ENCODE data around the gene SAMD10. TPM values are rescaled to one million over a fixed set of nuclear protein-coding genes. Genes with fewer than 3 reads are reported as not detected.

SAMD10 gene
- total and polyA plus RNA-seq, 2 experiments from 2014 or later, result 20.3 to 36.5 TPM

DNA sequence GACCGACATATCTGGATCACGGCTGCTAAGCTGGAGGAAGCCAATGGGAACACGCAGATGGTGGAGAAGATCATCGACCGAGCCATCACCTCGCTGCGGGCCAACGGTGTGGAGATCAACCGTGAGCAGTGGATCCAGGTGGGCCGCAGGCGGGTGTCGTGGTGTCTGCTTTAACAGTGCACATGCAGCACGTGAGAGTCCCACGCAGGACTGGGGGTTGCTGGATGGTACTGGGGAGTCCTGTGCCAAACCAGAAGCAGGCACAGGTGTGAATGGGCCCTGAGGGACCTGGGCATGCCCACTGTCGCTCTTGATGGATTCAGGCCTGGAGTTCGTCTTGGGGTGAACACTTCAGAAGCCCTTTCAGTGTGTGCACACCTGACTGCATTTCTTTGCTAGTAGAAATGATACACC, 31.9 kb upstream of the SAMD10 start:
- Histone ChIP-seq H3K27me3 (no peaks in the 10 kb centered on the region), H3K9me3 (ENCODE audit: low read depth) (no peaks in the 10 kb centered on the region), H3K4me3 (no peak overlapping the region), H3K27ac (no peak overlapping the region), H3K4me1 (ENCODE audit: low read depth) (no peaks in the 10 kb centered on the region), H3K36me3 (peaks cover 31% of the 10 kb centered on the region)
- no peak for TF ChIP-seq CTCF (IDR thresholded peaks at IDR 0.05; ENCODE audit: low read depth, low read length)
- no peak for DNase-seq (ENCODE audit: low read depth in 1 of 2, low spot score in 1 of 2)

DNA sequence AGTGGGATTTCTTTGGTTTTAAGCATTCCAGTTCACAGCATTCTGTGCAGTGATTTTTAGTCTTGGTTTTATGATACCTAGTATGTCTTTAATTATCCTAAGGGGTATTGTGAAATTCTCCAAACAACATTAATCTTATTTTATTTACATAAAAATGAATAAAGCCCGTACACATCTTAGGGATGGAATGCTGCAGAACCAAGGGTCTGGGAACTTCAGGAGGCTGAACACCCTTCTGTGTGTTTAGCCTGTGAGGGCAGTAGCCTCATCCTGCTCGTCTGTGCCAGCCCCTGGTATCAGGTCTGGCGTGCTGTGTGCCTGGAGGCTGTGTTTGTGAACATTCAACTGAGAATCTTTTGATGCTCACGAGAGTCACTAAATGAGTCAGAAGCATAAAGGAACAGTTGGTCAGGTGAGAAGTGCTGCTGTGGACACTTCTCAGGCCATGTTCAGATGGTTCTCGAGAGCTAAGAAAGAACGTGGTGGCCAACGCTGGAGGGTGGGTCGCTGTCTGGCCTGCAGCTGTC, 31.3 kb upstream of the SAMD10 start:
- no peaks in the 10 kb centered on the region for H3K9me3 ChIP-seq (ENCODE audit: low read depth)

GRCh38 chr20:64009811-64010387, 30.5 kb upstream of the SAMD10 start:
- Histone ChIP-seq H3K27ac (no peak overlapping the region), H3K4me1 (ENCODE audit: low read depth) (no peaks in the 10 kb centered on the region), H3K4me3 (no peak overlapping the region), H3K9me3 (ENCODE audit: low read depth) (no peaks in the 10 kb centered on the region), H3K36me3 (peaks cover 29% of the 10 kb centered on the region), H3K27me3 (no peaks in the 10 kb centered on the region)
- DNase-seq (ENCODE audit: low read depth in 1 of 2, low spot score in 1 of 2), result no peak
- TF ChIP-seq CTCF (IDR thresholded peaks at IDR 0.05; ENCODE audit: low read depth, low read length), result no peak

More for the DNA sequence above, 31.3 kb upstream of the SAMD10 start:
- no peak for DNase-seq (ENCODE audit: low read depth in 1 of 2, low spot score in 1 of 2)
- TF ChIP-seq CTCF (IDR thresholded peaks at IDR 0.05; ENCODE audit: low read depth, low read length), result no peak
- Histone ChIP-seq H3K4me3 (no peak overlapping the region), H3K27me3 (no peaks in the 10 kb centered on the region), H3K27ac (no peak overlapping the region), H3K4me1 (ENCODE audit: low read depth) (no peaks in the 10 kb centered on the region), H3K36me3 (peaks cover 33% of the 10 kb centered on the region)

DNA sequence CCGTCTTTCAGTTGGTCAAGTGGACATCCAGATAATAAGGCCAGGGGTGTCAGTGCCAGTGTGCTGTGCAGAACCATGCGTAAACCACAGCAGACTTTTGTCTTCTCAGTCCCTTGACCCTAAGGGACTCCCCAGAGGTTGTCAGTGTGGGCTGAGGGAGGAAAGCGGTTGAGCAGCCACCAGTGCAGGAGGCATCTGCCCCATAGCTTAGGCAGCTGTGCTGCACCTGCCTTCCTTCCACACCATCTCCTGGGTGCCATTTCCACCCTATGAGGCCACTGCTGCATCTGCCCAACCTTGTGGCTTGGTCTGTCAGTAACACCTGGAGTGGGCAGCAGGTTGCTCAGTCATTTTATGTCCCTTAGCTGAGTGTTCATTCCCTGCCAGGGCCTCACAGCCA, 27.5 kb upstream of the SAMD10 start:
- H3K27ac ChIP-seq, result no peak overlapping the region
- no peak for DNase-seq (ENCODE audit: low read depth in 1 of 2, low spot score in 1 of 2)
- no peak for TF ChIP-seq CTCF (IDR thresholded peaks at IDR 0.05; ENCODE audit: low read depth, low read length)
- H3K36me3 ChIP-seq, result peaks cover 21% of the 10 kb centered on the region
- H3K4me1 ChIP-seq (ENCODE audit: low read depth), result no peaks in the 10 kb centered on the region
- H3K27me3 ChIP-seq, result no peaks in the 10 kb centered on the region
- H3K9me3 ChIP-seq (ENCODE audit: low read depth), result no peaks in the 10 kb centered on the region
- no peak overlapping the region for H3K4me3 ChIP-seq

- TF ChIP-seq CTCF (IDR thresholded peaks at IDR 0.05; ENCODE audit: low read depth, low read length), result no peak
- H3K36me3 ChIP-seq, result peaks cover 23% of the 10 kb centered on the region
- H3K27ac ChIP-seq, result no peak overlapping the region
- H3K4me3 ChIP-seq, result no peak overlapping the region
- no peak for DNase-seq (ENCODE audit: low read depth in 1 of 2, low spot score in 1 of 2)
- no peaks in the 10 kb centered on the region for H3K27me3 ChIP-seq
- H3K4me1 ChIP-seq (ENCODE audit: low read depth), result no peaks in the 10 kb centered on the region
- H3K9me3 ChIP-seq (ENCODE audit: low read depth), result no peaks in the 10 kb centered on the region
Observed at GRCh38 chr20:64006490-64006889, 27.0 kb upstream of the SAMD10 start.

Data from cardiac muscle cell (in vitro differentiated cells and primary cell).